SU-DHL-6 (cell line): Measurements from ENCODE around the gene PPM1H.

Source experiments
- H2AFZ ChIP-seq: fragments of 200-600 bp; sonication (generic); 2 replicates; pipeline ENCODE4 v1.6.1; 2014; ENCODE audit warnings: low read depth, mild to moderate bottlenecking, moderate library complexity, mixed read lengths, antibody characterized with exemption, low read length; ENCODE audit not compliant: severe bottlenecking
- H3F3A ChIP-seq: fragments of 200-600 bp; shearing (Covaris generic); 2 replicates; pipeline ENCODE4 v1.6.0; 2016; ENCODE audit warnings: antibody characterized with exemption, mild to moderate bottlenecking; ENCODE audit not compliant: insufficient read depth
- H3K27ac ChIP-seq: fragments of 200-600 bp; sonication (generic); 2 replicates; pipeline ENCODE4 v1.5.1; 2016; ENCODE audit warnings: low read depth, mild to moderate bottlenecking, low read length, moderate library complexity, mixed read lengths
- H3K27me3 ChIP-seq: fragments of 200-600 bp; sonication (generic), shearing (Covaris generic); 2 replicates; pipeline ENCODE4 v1.6.0; 2014; ENCODE audit warnings: mild to moderate bottlenecking, low read length
- H3K36me3 ChIP-seq: fragments of 200-600 bp; sonication (generic); 2 replicates; pipeline ENCODE4 v1.6.1; 2014; ENCODE audit warnings: mild to moderate bottlenecking, low read length, mixed read lengths
- H3K4me2 ChIP-seq: fragments of 300-600, 200-600 bp; shearing (Covaris generic), sonication (generic); 2 replicates; pipeline ENCODE4 v1.6.0; 2014; ENCODE audit warnings: low read length, low read depth, mild to moderate bottlenecking; ENCODE audit not compliant: poor library complexity, severe bottlenecking
- H3K4me3 ChIP-seq: fragments of 200-600 bp; sonication (generic); 2 replicates; pipeline ENCODE4 v1.5.1; 2014; ENCODE audit warnings: antibody characterized with exemption, low read length, mild to moderate bottlenecking, mixed read lengths; ENCODE audit not compliant: insufficient read depth, poor library complexity, severe bottlenecking
- H3K79me2 ChIP-seq: fragments of 200-600 bp; sonication (generic); 2 replicates; pipeline ENCODE4 v1.6.1; 2014; ENCODE audit warnings: mild to moderate bottlenecking, low read length, moderate library complexity; ENCODE audit not compliant: insufficient read depth
- H3K9ac ChIP-seq: fragments of 200-600 bp; sonication (generic); 2 replicates; pipeline ENCODE4 v1.7.0; 2014; ENCODE audit warnings: mild to moderate bottlenecking, low read length
- H3K9me2 ChIP-seq: fragments of 200-600 bp; sonication (generic); replicated peaks from 2 replicates; pipeline ENCODE4 v1.6.1; 2014; ENCODE audit warnings: low read length; ENCODE audit not compliant: insufficient read depth
- H3K9me3 ChIP-seq: fragments of 200-600 bp; sonication (generic); 2 replicates; pipeline ENCODE4 v1.6.1; 2014; ENCODE audit warnings: low read length, mixed read lengths; ENCODE audit not compliant: insufficient read depth
- H4K20me1 ChIP-seq: fragments of 200-600 bp; sonication (generic); 2 replicates; pipeline ENCODE4 v1.6.1; 2014; ENCODE audit warnings: low read depth, mild to moderate bottlenecking, antibody characterized with exemption, low read length, moderate library complexity, mixed read lengths
- CTCF ChIP-seq: fragments of 200-600 bp; sonication (generic); IDR thresholded peaks from one replicate; pipeline ENCODE4 v1.5.1; 2017; ENCODE audit warnings: antibody characterized with exemption, mild to moderate bottlenecking, low read length, moderate library complexity; ENCODE audit not compliant: insufficient read depth, poor library complexity, severe bottlenecking
- EZH2phosphoT487 ChIP-seq: fragments of 200-600 bp; sonication (generic), shearing (Covaris generic); conservative IDR thresholded peaks from 2 replicates; pipeline ENCODE4 v1.6.1; 2018; ENCODE audit warnings: mild to moderate bottlenecking, antibody characterized with exemption, low read length, moderate library complexity, mixed read lengths

The PPM1H gene

GRCh38 chr12:62738105-62738504 lies 196.8 kb downstream of the PPM1H start:
- Histone ChIP-seq H3K9me2 (no peaks in the 10 kb centered on the region), H3K79me2 (no peaks in the 10 kb centered on the region), H4K20me1 (no peaks in the 10 kb centered on the region), H3K9ac (no peak overlapping the region), H3K36me3 (no peaks in the 10 kb centered on the region), H3K4me3 (no peak overlapping the region), H2AFZ (no peak overlapping the region), H3K27ac (no peak overlapping the region), H3K9me3 (no peaks in the 10 kb centered on the region), H3K4me2 (no peak overlapping the region), H3K27me3 (no peaks in the 10 kb centered on the region), H3F3A (no peaks in the 10 kb centered on the region)
- TF ChIP-seq EZH2phosphoT487 (no peak), CTCF (no peak)

GRCh38 chr12:62737615-62738014 lies 197.3 kb downstream of the PPM1H start:
- Histone ChIP-seq H3K4me2 (no peak overlapping the region), H3K36me3 (no peaks in the 10 kb centered on the region), H3K9ac (no peak overlapping the region), H3K9me3 (no peaks in the 10 kb centered on the region), H3F3A (no peaks in the 10 kb centered on the region), H3K27ac (no peak overlapping the region), H3K27me3 (no peaks in the 10 kb centered on the region), H3K9me2 (no peaks in the 10 kb centered on the region), H3K4me3 (no peak overlapping the region), H4K20me1 (no peaks in the 10 kb centered on the region), H3K79me2 (no peaks in the 10 kb centered on the region), H2AFZ (no peak overlapping the region)
- TF ChIP-seq EZH2phosphoT487: no peak
- TF ChIP-seq CTCF: no peak

- H2AFZ ChIP-seq: no peak overlapping the region
- no peak overlapping the region for H3K4me3 ChIP-seq
- H3K4me2 ChIP-seq: no peak overlapping the region
- H3K9me2 ChIP-seq: no peaks in the 10 kb centered on the region
- no peak overlapping the region for H3K27ac ChIP-seq
- no peak overlapping the region for H3K9ac ChIP-seq
- TF ChIP-seq CTCF (no peak), EZH2phosphoT487 (no peak)
- no peaks in the 10 kb centered on the region for H3F3A ChIP-seq
- no peaks in the 10 kb centered on the region for H3K9me3 ChIP-seq
- H4K20me1 ChIP-seq: no peaks in the 10 kb centered on the region
- no peaks in the 10 kb centered on the region for H3K36me3 ChIP-seq
- no peaks in the 10 kb centered on the region for H3K27me3 ChIP-seq
- H3K79me2 ChIP-seq: no peaks in the 10 kb centered on the region
Observed at GRCh38 chr12:62737188-62737587, 197.8 kb downstream of the PPM1H start.
